Measurements from ENCODE around the gene TMEM204.

DNA sequence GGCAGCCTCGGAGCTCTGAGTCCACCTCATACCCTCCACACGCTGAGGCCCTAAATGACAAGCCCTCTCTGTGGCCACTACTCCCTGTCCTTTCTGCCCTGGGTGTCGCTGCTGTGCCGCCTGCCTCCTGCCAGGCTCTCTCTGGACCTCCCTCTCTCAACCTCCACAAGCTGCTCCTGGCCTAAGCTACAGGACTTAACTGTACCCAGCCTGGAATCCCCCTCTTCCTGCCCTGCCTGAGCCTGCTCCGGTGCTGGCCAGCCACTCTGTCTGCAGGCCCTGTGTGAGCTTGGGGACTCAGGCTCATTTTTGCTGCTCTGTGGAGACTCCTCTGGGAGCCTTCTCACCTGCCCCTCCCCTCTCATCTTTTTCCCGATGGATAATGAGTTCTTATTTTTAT is 56.9 kb downstream of the TMEM204 start:
- no peak for TF ChIP-seq EP300 (IDR thresholded peaks at IDR 0.05)
- TF ChIP-seq, protein P1, sequence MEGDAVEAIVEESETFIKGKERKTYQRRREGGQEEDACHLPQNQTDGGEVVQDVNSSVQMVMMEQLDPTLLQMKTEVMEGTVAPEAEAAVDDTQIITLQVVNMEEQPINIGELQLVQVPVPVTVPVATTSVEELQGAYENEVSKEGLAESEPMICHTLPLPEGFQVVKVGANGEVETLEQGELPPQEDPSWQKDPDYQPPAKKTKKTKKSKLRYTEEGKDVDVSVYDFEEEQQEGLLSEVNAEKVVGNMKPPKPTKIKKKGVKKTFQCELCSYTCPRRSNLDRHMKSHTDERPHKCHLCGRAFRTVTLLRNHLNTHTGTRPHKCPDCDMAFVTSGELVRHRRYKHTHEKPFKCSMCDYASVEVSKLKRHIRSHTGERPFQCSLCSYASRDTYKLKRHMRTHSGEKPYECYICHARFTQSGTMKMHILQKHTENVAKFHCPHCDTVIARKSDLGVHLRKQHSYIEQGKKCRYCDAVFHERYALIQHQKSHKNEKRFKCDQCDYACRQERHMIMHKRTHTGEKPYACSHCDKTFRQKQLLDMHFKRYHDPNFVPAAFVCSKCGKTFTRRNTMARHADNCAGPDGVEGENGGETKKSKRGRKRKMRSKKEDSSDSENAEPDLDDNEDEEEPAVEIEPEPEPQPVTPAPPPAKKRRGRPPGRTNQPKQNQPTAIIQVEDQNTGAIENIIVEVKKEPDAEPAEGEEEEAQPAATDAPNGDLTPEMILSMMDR (IDR thresholded peaks at IDR 0.05): no peak
- no peak for TF ChIP-seq POLR2AphosphoS5 (IDR thresholded peaks at IDR 0.05)
